H9 (cell line): ENCODE measurements around the gene USP21. TPM values are rescaled to one million over a fixed set of nuclear protein-coding genes. Genes with fewer than 3 reads are reported as not detected.

Experiments
- DNase-seq: peaks from one replicate; pipeline ENCODE4 v3.0.0-alpha.2; 2017
- H2AFZ ChIP-seq: one replicate; pipeline ENCODE4 v1.6.1; 2013; ENCODE audit warnings: mild to moderate bottlenecking, low read length, control low read depth, moderate library complexity
- H2AK5ac ChIP-seq: 2 replicates; pipeline ENCODE4 v1.6.1; 2013; ENCODE audit warnings: low read length, control low read depth, mixed read lengths; ENCODE audit not compliant: insufficient read length
- H2BK120ac ChIP-seq: one replicate; pipeline ENCODE4 v1.6.1; 2013; ENCODE audit warnings: low read depth, mild to moderate bottlenecking, low read length, control low read depth, inconsistent platforms; ENCODE audit not compliant: poor library complexity, severe bottlenecking
- H2BK12ac ChIP-seq: 2 replicates; pipeline ENCODE4 v1.6.1; 2013; ENCODE audit warnings: low read length, control low read depth, mixed read lengths, low read depth; ENCODE audit not compliant: insufficient read length
- H2BK15ac ChIP-seq: 2 replicates; pipeline ENCODE4 v1.6.1; 2013; ENCODE audit warnings: low read depth, low read length, control low read depth
- H2BK20ac ChIP-seq: one replicate; pipeline ENCODE4 v1.6.1; 2013; ENCODE audit warnings: low read depth, mild to moderate bottlenecking, low read length, control low read depth, inconsistent platforms; ENCODE audit not compliant: poor library complexity, severe bottlenecking
- H2BK5ac ChIP-seq: 2 replicates; pipeline ENCODE4 v1.6.1; 2013; ENCODE audit warnings: low read length, control low read depth, mixed read lengths; ENCODE audit not compliant: insufficient read length
- H3K14ac ChIP-seq: 2 replicates; pipeline ENCODE4 v1.6.1; 2013; ENCODE audit warnings: low read length, control low read depth; ENCODE audit not compliant: insufficient read depth
- H3K18ac ChIP-seq: 2 replicates; pipeline ENCODE4 v1.6.1; 2013; ENCODE audit warnings: low read depth, mild to moderate bottlenecking, mixed read lengths, low read length, control low read depth; ENCODE audit not compliant: insufficient read length
- H3K23ac ChIP-seq: 2 replicates; pipeline ENCODE4 v1.6.1; 2013; ENCODE audit warnings: low read length, control low read depth, mixed read lengths, low read depth; ENCODE audit not compliant: insufficient read length
- H3K23me2 ChIP-seq: 2 replicates; pipeline ENCODE4 v1.6.1; 2013; ENCODE audit warnings: low read depth, mild to moderate bottlenecking, mixed read lengths, low read length, control low read depth; ENCODE audit not compliant: insufficient read length, poor library complexity, severe bottlenecking
- H3K27ac ChIP-seq: 2 replicates; pipeline ENCODE4 v1.5.1; 2013; ENCODE audit warnings: low read length, control low read depth, mixed read lengths, low read depth; ENCODE audit not compliant: insufficient read length
- H3K27me3 ChIP-seq: 2 replicates; pipeline ENCODE4 v1.6.1; 2013; ENCODE audit warnings: low read length, control low read depth, inconsistent platforms; ENCODE audit not compliant: insufficient read depth
- H3K4ac ChIP-seq: 2 replicates; pipeline ENCODE4 v1.6.1; 2013; ENCODE audit warnings: low read depth, mild to moderate bottlenecking, control low read depth, inconsistent platforms, low read length, moderate library complexity
- H3K4me1 ChIP-seq: 2 replicates; pipeline ENCODE4 v1.6.1; 2013; ENCODE audit warnings: low read length, control low read depth, inconsistent platforms; ENCODE audit not compliant: insufficient read depth
- H3K4me2 ChIP-seq: 2 replicates; pipeline ENCODE4 v1.6.1; 2013; ENCODE audit warnings: low read length, control low read depth, mixed read lengths; ENCODE audit not compliant: insufficient read length, insufficient read depth
- H3K56ac ChIP-seq: 2 replicates; pipeline ENCODE4 v1.6.1; 2013; ENCODE audit warnings: low read depth, mild to moderate bottlenecking, mixed read lengths, low read length, control low read depth; ENCODE audit not compliant: insufficient read length
- H3K79me1 ChIP-seq: 2 replicates; pipeline ENCODE4 v1.6.1; 2013; ENCODE audit warnings: low read depth, mild to moderate bottlenecking, moderate library complexity, low read length, control low read depth, inconsistent platforms; ENCODE audit not compliant: insufficient read depth, poor library complexity, severe bottlenecking
- H3K79me2 ChIP-seq: 2 replicates; pipeline ENCODE4 v1.6.1; 2013; ENCODE audit warnings: low read length, control low read depth, inconsistent platforms; ENCODE audit not compliant: insufficient read depth
- H3K9ac ChIP-seq: 2 replicates; pipeline ENCODE4 v1.6.1; 2013; ENCODE audit warnings: low read length, control low read depth, mixed read lengths; ENCODE audit not compliant: insufficient read length; ENCODE audit errors: extremely low read depth
- H3K9me3 ChIP-seq: one replicate; pipeline ENCODE4 v1.6.1; 2013; ENCODE audit warnings: low read depth, low read length, inconsistent platforms; ENCODE audit not compliant: control insufficient read depth
- H3T11ph ChIP-seq: one replicate; pipeline ENCODE4 v1.6.1; 2013; ENCODE audit warnings: mild to moderate bottlenecking, low read length, control low read depth, inconsistent platforms
- H4K20me1 ChIP-seq: one replicate; pipeline ENCODE4 v1.6.1; 2013; ENCODE audit not compliant: control insufficient read depth, insufficient read length, insufficient read depth
- H4K5ac ChIP-seq: 2 replicates; pipeline ENCODE4 v1.6.1; 2013; ENCODE audit warnings: low read depth, mild to moderate bottlenecking, mixed read lengths, low read length, control low read depth; ENCODE audit not compliant: insufficient read length
- H4K8ac ChIP-seq: replicated peaks from 2 replicates; pipeline ENCODE4 v1.6.1; 2013; ENCODE audit warnings: low read length, control low read depth, mixed read lengths, low read depth; ENCODE audit not compliant: insufficient read length
- H4K91ac ChIP-seq: 2 replicates; pipeline ENCODE4 v1.6.1; 2013; ENCODE audit warnings: low read depth, mild to moderate bottlenecking, moderate library complexity, mixed read lengths, low read length, control low read depth; ENCODE audit not compliant: insufficient read length
- H3K27ac Mint-ChIP-seq, 3 experiments: 2 replicates in 2 of 3; 3 replicates in 1 of 3; pipeline ENCODE4 v1.8.0; 2020 to 2021; ENCODE audit warnings: mixed read lengths in 3 of 3, mild to moderate bottlenecking in 1 of 3, moderate library complexity in 1 of 3
- H3K27me3 Mint-ChIP-seq: 2 replicates; pipeline ENCODE4 v1.8.0; 2021; ENCODE audit warnings: low read depth, mild to moderate bottlenecking, moderate library complexity, mixed read lengths
- H3K36me3 Mint-ChIP-seq, 3 experiments: 2 replicates in 2 of 3; 3 replicates in 1 of 3; pipeline ENCODE4 v1.8.0; 2020 to 2021; ENCODE audit warnings: low read depth in 3 of 3, mixed read lengths in 3 of 3; ENCODE audit not compliant: insufficient read depth in 1 of 3
- H3K4me1 Mint-ChIP-seq, 2 experiments: 2 replicates each; pipeline ENCODE4 v1.8.0; 2020; ENCODE audit warnings: mixed read lengths in 2 of 2
- H3K4me3 Mint-ChIP-seq, 2 experiments: 2 replicates in 1 of 2; 3 replicates in 1 of 2; pipeline ENCODE4 v1.8.0; 2020 to 2021; ENCODE audit warnings: mild to moderate bottlenecking in 2 of 2, mixed read lengths in 2 of 2, moderate library complexity in 1 of 2
- H3K9me3 Mint-ChIP-seq, 2 experiments: 2 replicates in 1 of 2; 3 replicates in 1 of 2; pipeline ENCODE4 v1.8.0; 2020; ENCODE audit warnings: mild to moderate bottlenecking in 2 of 2, mixed read lengths in 2 of 2, moderate library complexity in 1 of 2
- CTCF ChIP-seq: fragments of 200-600 bp; sonication (generic); conservative IDR thresholded peaks from 3 replicates; pipeline ENCODE4 v1.8.0; 2021; ENCODE audit warnings: antibody characterized with exemption, mild to moderate bottlenecking
- WGBS: extraction: QIAGEN DNeasy Blood & Tissue Kit; methylation state at CpG from one replicate; pipeline ENCODE4 v1.1.7; 2013; ENCODE audit warnings: missing lambda C conversion rate, low lambda C conversion rate, mixed read lengths; ENCODE audit not compliant: insufficient read length; ENCODE audit errors: extremely low coverage; 5-methylcytosine and 5-hydroxymethylcytosine counted together
- total RNA-seq: library from RNA; stranded (reverse); gene quantifications from 2 replicates; pipeline ENCODE4 v1.2.1, GENCODE V29; 2021

USP21 gene
- total RNA-seq, 1 experiment from 2014 or later: 17.9 TPM

DNA sequence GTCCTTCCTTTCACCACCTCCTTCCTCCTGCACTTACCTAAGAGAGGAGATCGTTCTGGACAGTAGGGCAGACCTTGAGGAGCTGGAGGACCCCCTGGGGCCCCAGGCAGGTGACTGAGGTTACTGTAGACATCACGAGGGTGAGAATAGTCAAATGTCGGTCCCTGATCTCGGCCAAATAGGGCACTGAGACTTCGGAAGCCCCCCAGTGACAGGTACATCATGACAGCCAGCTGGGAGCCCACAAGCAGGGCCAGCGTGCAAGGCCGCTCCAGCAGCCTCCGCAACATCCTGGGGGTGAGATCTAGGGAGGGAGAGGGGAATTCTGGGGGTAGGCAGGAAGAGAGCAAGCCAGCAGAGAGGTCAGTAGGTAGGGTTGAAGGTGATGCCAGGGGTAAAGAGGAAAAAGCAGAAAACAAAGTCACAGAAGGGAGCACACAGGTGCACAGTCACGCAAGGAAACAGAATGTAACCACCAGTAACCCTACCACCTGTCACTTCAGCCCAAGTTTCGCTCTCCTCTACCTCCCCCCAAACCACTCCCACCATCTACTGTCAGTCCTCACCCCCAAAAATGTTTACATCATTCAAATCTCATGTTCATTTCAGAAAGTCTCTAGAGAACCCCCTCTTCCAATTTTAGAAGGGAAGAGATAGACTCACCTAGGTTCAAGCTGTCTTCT is 16.6 kb downstream of the USP21 start:
- Histone ChIP-seq H4K91ac (no peak overlapping the region), H3T11ph (no peak overlapping the region), H2BK120ac (no peak overlapping the region), H3K56ac (no peak overlapping the region), H3K27me3 (no peaks in the 10 kb centered on the region), H3K4me1 (no peaks in the 10 kb centered on the region; the same call in 1 of the 2 replicates), H2AK5ac (no peak overlapping the region), H4K8ac (no peak overlapping the region), H3K23ac (no peak overlapping the region), H3K18ac (no peak overlapping the region), H4K20me1 (no peaks in the 10 kb centered on the region), H4K5ac (no peak overlapping the region), H2BK12ac (no peak overlapping the region), H3K9ac (no peak overlapping the region), H3K4me2 (peak overlapping the region; percentile 76), H3K23me2 (peaks cover 6% of the 10 kb centered on the region), H3K27ac (no peak overlapping the region), H3K14ac (no peak overlapping the region), H2BK5ac (no peak overlapping the region), H2AFZ (no peak overlapping the region), H3K9me3 (no peaks in the 10 kb centered on the region), H2BK15ac (no peak overlapping the region), H3K79me2 (no peaks in the 10 kb centered on the region), H3K4ac (no peak overlapping the region), H3K79me1 (no peaks in the 10 kb centered on the region), H2BK20ac (no peak overlapping the region)
- peaks cover 3% of the 10 kb centered on the region for H3K27me3 Mint-ChIP-seq
- no peak for TF ChIP-seq CTCF
- H3K4me1 Mint-ChIP-seq: peaks cover 19 to 21% of the 10 kb centered on the region in 2 experiments
- WGBS: no CpG with 5 or more reads among the region's 10 CpGs
- H3K36me3 Mint-ChIP-seq: peaks cover 20 to 51% (median 49%) of the 10 kb centered on the region in 3 experiments; a peak in 6 of 7 replicates
- peak overlapping the region; percentile 93 to 100 for H3K4me3 Mint-ChIP-seq
- no peak for DNase-seq
- no peaks in the 10 kb centered on the region for H3K9me3 Mint-ChIP-seq
- H3K27ac Mint-ChIP-seq: no peak overlapping the region; a peak in 2 of 7 replicates
